Measurements from ENCODE around the gene GDF15.
A peak's percentile ranks its signal among the peaks of the same experiment; 100 is the strongest.
"Not testable (repeated sequence)": the region's sequence is repeated elsewhere in the genome, so short reads cannot be mapped to it uniquely, and the experiment has no call there.

Gene GDF15

DNA sequence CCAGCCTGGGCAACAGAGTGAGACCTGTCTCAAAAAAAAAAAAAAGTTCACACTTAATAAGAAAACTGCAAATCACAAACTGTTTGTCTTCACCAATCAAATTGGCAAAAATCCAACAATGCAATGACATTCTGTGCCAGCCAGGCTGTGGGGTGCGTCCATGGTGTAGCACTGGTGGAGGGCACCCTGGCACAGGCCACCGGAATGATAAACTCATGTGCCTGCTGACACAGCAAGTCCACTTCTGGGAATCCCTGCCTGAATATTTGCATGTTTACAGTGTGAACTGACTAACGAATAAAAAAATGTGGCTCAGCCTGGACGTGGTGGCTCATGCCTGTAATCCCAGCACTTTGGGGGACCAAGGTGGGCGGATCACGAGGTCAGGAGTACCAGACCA lies 13.1 kb downstream of the GDF15 start:
- TF ChIP-seq, protein P1, sequence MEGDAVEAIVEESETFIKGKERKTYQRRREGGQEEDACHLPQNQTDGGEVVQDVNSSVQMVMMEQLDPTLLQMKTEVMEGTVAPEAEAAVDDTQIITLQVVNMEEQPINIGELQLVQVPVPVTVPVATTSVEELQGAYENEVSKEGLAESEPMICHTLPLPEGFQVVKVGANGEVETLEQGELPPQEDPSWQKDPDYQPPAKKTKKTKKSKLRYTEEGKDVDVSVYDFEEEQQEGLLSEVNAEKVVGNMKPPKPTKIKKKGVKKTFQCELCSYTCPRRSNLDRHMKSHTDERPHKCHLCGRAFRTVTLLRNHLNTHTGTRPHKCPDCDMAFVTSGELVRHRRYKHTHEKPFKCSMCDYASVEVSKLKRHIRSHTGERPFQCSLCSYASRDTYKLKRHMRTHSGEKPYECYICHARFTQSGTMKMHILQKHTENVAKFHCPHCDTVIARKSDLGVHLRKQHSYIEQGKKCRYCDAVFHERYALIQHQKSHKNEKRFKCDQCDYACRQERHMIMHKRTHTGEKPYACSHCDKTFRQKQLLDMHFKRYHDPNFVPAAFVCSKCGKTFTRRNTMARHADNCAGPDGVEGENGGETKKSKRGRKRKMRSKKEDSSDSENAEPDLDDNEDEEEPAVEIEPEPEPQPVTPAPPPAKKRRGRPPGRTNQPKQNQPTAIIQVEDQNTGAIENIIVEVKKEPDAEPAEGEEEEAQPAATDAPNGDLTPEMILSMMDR (IDR thresholded peaks at IDR 0.05; ENCODE audit: borderline replicate concordance, control extremely low read depth, extremely low read depth, insufficient read depth, missing control alignments): no peak
- DNase-seq (ENCODE audit: low spot score): no peak
- in situ Hi-C loops (cut with MboI; ENCODE audit: low sequenced_read_pairs, unreplicated experiment): no loop called here

DNA sequence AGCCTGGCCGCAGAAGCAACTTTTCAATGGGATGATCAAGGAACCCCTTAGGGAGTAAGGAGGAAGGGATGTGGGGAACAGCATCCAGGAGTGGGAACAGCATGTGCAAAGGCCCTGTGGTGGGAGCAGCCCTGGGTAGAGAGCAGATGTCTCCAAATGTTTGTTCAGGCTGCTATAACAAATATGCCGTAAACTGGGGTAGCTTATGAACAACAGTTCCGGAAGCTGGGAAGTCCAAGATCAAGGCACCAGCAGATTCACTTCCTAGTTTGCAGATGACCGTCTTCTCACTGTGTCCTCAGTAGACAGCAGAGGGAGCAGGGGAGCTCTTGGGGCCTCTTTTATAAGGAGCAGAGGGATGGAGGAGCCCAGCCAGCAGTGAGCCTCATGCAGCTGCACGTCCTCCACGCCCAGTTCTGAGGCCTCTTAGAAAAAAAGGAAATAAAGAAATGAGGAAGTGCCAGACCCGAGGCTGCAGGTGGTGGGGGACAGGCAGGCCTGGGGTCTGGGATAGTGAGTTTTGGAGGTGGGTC lies 15.7 kb downstream of the GDF15 start:
- TF ChIP-seq, protein P1 (IDR thresholded peaks at IDR 0.05; ENCODE audit: borderline replicate concordance, control extremely low read depth, extremely low read depth, insufficient read depth, missing control alignments): no peak
- peak; percentile 67 for DNase-seq (ENCODE audit: low spot score)
- in situ Hi-C loops (cut with MboI; ENCODE audit: low sequenced_read_pairs, unreplicated experiment): no loop called here

DNA sequence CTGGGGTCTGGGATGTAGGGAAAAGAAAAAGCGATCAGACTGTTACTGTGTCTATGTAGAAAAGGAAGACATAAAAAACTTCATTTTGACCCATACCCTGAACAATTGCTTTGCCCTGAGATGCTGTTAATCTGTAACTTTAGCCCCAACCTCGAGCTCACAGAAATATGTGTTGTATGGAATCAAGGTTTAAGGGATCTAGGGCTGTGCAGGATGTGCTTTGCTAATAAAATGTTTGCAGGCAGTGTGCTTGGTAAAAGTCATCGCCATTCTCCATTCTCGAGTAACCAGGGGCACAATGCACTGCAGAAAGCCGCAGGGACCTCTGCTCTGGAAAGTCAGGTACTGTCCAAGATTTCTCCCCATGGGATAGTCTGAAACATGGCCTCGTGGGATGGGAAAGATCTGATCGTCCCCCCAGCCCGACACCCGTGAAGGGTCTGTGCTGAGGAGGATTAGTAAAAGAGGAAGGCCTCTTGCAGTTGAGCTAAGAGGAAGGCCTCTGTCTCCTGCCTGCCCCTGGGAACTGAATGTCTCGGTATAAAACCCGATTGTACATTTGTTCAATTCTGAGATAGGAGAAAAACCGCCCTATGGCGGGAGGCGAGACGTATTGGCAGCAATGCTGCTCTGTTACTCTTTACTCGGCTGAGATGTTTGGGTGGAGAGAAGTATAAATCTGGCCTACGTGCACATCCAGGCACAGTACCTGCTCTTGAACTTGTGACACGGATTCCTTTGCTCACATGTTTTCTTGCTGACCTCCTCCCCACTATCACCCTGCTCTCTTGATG lies 16.7 kb downstream of the GDF15 start:
- in situ Hi-C loops (cut with MboI; ENCODE audit: low sequenced_read_pairs, unreplicated experiment); DNase-seq (ENCODE audit: low spot score): not testable (repeated sequence)

DNA sequence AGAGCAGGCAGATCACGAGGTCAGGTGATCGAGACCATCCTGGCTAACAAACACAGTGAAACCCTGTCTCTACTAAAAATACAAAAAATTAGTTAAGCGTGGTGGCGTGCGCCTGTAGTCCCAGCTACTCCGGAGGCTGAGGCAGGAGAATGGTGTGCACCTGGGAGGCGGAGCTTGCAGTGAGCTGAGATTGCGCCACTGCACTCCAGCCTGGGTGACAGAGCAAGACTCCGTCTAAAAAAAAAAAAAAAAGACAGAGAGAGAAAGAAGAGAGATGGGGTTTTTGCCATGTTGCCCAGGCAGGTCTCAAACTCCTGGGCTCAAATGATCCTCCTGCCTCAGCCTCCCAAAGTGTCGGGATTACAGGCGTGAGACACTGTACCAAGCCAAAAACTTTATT lies 19.8 kb downstream of the GDF15 start:
- DNase-seq (ENCODE audit: low spot score); in situ Hi-C loops (cut with MboI; ENCODE audit: low sequenced_read_pairs, unreplicated experiment): not testable (repeated sequence)

DNA sequence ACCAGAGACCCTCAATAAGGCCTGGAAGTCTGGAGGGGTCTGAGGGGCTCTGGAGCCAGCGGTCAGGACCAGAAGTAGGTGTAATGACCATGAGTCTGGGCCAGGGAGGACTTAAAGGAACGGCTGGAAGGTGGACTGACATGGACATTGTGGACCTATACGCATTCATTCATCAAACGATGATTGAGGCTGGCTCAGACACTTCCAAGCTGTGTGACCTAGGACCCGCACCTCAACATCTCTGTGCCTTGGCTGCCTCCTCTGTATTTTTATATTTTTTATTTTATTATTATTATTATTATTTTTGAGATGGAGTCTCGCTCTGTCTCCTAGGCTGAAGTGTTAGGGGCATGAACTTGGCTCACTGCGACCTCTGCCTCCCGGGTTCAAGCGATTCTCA lies 20.8 kb downstream of the GDF15 start:
- DNase-seq (ENCODE audit: low spot score): no peak
- in situ Hi-C loops (cut with MboI; ENCODE audit: low sequenced_read_pairs, unreplicated experiment): no loop called here
- TF ChIP-seq, protein P1 (IDR thresholded peaks at IDR 0.05; ENCODE audit: borderline replicate concordance, control extremely low read depth, extremely low read depth, insufficient read depth, missing control alignments): no peak

DNA sequence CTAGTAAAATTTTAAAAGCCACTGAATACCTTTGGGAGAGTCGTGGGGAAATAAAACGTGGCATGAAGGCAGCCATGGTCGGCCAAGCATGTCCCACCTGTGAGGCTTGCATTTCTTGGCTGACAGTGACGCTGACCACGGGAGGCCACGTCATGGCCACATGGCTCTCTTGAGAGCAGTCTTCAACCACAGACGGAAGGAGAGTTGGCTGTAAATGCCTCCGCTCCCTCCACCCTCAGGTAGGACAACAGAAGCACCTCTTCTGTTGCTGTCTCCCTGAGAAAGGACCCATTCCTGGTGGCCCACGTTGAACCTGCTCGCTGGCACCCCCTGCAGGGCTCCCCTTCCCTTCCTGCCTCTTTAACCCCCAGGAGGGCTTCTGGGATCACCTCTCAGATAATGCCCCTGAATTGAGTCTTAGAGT lies 22.1 kb downstream of the GDF15 start:
- TF ChIP-seq, protein P1 (IDR thresholded peaks at IDR 0.05; ENCODE audit: borderline replicate concordance, control extremely low read depth, extremely low read depth, insufficient read depth, missing control alignments): peak; percentile 30
- in situ Hi-C loops (cut with MboI; ENCODE audit: low sequenced_read_pairs, unreplicated experiment): no loop called here
- peak; percentile 83 for DNase-seq (ENCODE audit: low spot score)

DNA sequence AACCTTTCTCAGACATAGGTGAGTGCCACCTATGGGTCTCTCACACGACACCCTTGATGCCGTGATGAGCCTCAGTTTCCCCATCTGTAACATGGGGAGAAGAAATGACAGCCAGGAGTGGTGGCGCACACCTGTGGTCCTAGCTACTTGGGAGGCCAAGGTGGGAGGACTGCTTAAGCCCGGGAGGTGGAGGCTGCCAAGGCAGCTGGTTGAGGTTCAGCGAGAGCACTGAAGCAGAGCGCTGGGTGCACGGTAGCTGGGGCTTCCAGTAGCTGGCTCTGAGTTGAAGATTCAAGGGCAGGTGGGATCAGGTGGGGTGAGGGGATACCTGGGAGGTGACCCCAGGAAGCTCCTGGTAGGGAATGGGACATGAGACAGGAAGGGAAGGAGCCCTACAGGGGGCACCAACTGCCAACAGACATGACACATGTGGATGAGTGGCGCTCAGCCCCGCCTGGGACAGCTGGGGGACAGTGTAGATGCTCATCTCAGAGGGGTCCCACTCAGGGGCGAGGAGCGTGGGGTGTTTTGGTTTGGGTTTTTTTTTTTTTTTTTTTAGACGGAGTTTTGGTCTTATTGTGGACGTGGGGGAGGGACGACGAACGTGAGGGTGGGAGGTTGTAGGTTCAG lies 26.8 kb downstream of the GDF15 start:
- TF ChIP-seq, protein P1 (IDR thresholded peaks at IDR 0.05; ENCODE audit: borderline replicate concordance, control extremely low read depth, extremely low read depth, insufficient read depth, missing control alignments): no peak
- in situ Hi-C loops (cut with MboI; ENCODE audit: low sequenced_read_pairs, unreplicated experiment): no loop called here
- no peak for DNase-seq (ENCODE audit: low spot score)

Data from GM13976 (cell line).